Ovary (tissue), 9 donors: Measurements from ENCODE around the gene ROCK1. TPM values are rescaled to one million over a fixed set of nuclear protein-coding genes. Genes with fewer than 3 reads are reported as not detected.

ENCODE experiments used
- DNase-seq, 5 donors: peaks; one replicate each; pipeline ENCODE4 v3.0.0-alpha.2; 2019 to 2020
- H3K27ac ChIP-seq, 2 donors: fragments of 200-600 bp; one replicate each; pipeline versions ENCODE4 v1.5.1 to v1.8.0; 2019 to 2022
- H3K27me3 ChIP-seq: fragments of 200-600 bp; one replicate; pipeline ENCODE4 v1.8.0; 2022
- H3K36me3 ChIP-seq: fragments of 200-600 bp; sonication (generic); one replicate; pipeline ENCODE4 v1.5.1; 2019
- H3K4me1 ChIP-seq: one replicate; pipeline ENCODE4 v1.8.1; 2013; ENCODE audit warnings: mild to moderate bottlenecking, moderate library complexity; ENCODE audit not compliant: insufficient read depth
- H3K4me3 ChIP-seq: fragments of 200-600 bp; sonication (generic); one replicate; pipeline ENCODE4 v1.5.1; 2017
- H3K9me3 ChIP-seq, 2 donors: fragments of 200-600 bp in 1 of 2; sonication (generic) in 1 of 2; one replicate each; pipeline versions ENCODE4 v1.5.1 to v1.8.1; 2013 to 2019; ENCODE audit warnings: mild to moderate bottlenecking in 1 of 2, moderate library complexity in 1 of 2
- CTCF ChIP-seq, 3 donors: fragments of 450-650 bp in 2 of 3; fragments of 200-600 bp in 1 of 3; IDR thresholded peaks; one replicate each; pipeline versions ENCODE4 v1.5.1 to v1.8.0; 2016 to 2022; ENCODE audit warnings: antibody characterized with exemption in 3 of 3, mild to moderate bottlenecking in 1 of 3
- EP300 ChIP-seq: sonication (generic); formaldehyde crosslinking; IDR thresholded peaks from one replicate; pipeline ENCODE4 v1.6.1; 2017; ENCODE audit warnings: antibody characterized with exemption
- POLR2A ChIP-seq: fragments of 450-650 bp; IDR thresholded peaks from one replicate; pipeline ENCODE4 v1.6.1; 2017; ENCODE audit warnings: antibody characterized with exemption, mild to moderate bottlenecking, moderate library complexity
- WGBS, 3 donors: extraction: QIAGEN DNeasy Blood & Tissue Kit in 1 of 3; methylation state at CpG; one replicate each; pipeline versions ENCODE4 v1.1.5 to v1.1.7; 2013 to 2017; 5-methylcytosine and 5-hydroxymethylcytosine counted together
- intact Hi-C, 4 donors: fragments of 100-400 bp; cut with DNase I; formaldehyde crosslinking; loops; one replicate each; pipeline versions ENCODE4 v1.11.0 to v1.15.1; 2022 to 2023
- polyA plus RNA-seq, 2 donors: library from polyadenylated mRNA; stranded (reverse); fragments of 200-250 nt in 1 of 2; fragments of 350-450 nt in 1 of 2; fragmentation: Illumina TruSeq in 1 of 2; extraction: RNeasy Lipid Tissue Mini Kit (QIAGEN cat#74804) in 1 of 2; gene quantifications; one replicate each; pipeline ENCODE4 v1.2.3, GENCODE V29; 2013 to 2014
- total RNA-seq, 7 donors: library from RNA; depleted of rRNA in 2 of 7; stranded (reverse); fragments of >200 nt in 2 of 7; fragmentation: NEBNext Ultra II Directional in 3 of 7; extraction: Animal tissue kit (Norgen Biotek cat#: 25700) in 3 of 7; gene quantifications; one replicate each; pipeline versions ENCODE4 v1.1.0 to v1.2.4, GENCODE V29; 2016 to 2023
- donor health status: DM: no; HTN: no; CAD: no; lungs with moderate emphysema.
- donor health status: DM: no; HTN: no; CAD: no.
- donor health status: Bipolar disorder and iron deficiency.
- donor health status: DM: yes; HTN: yes; CAD: no.
- donor health status: DM: no; HTN: no; CAD: no.
- donor health status: DM: yes; HTN: yes; CAD: no.

ROCK1 gene
- total and polyA plus RNA-seq, 9 donors: 18.3 to 47.7 (median 43.0) TPM

- no peak for DNase-seq
- intact Hi-C loops: loop anchor here in 1 of 4 donors (10.0 kb wide), 1 partner anchor 78 kb away; no protein-coding TSS in a partner anchor
These were observed 18.5 kb downstream of the ROCK1 start for GRCh38 chr18:21093133-21093532.

GRCh38 chr18:21090680-21091079, 20.9 kb downstream of the ROCK1 start:
- Histone ChIP-seq H3K36me3 (no peaks in the 10 kb centered on the region), H3K4me3 (no peak overlapping the region), H3K9me3 (no peaks in the 10 kb centered on the region), H3K27me3 (no peaks in the 10 kb centered on the region), H3K4me1 (peaks cover 3% of the 10 kb centered on the region), H3K27ac (no peak overlapping the region)
- TF ChIP-seq EP300: no peak
- TF ChIP-seq POLR2A: no peak
- TF ChIP-seq CTCF (IDR thresholded peaks at IDR 0.05): no peak
- DNase-seq: no peak
- intact Hi-C loops: loop anchor here in 1 of 4 donors (10.0 kb wide), 1 partner anchor 76 kb away; no protein-coding TSS in a partner anchor
- 94 to 96% (median 95%) methylated on average over 2 of the region's 2 CpGs for WGBS, 3 donors

More at GRCh38 chr18:21093133-21093532, 18.5 kb downstream of the ROCK1 start:
- WGBS, 3 donors: 84 to 93% (median 93%) methylated on average over 3 of the region's 3 CpGs
- H3K27ac ChIP-seq: no peak overlapping the region
- H3K4me1 ChIP-seq: peaks cover 4% of the 10 kb centered on the region
- no peak overlapping the region for H3K4me3 ChIP-seq
- H3K9me3 ChIP-seq: no peaks in the 10 kb centered on the region
- H3K36me3 ChIP-seq: no peaks in the 10 kb centered on the region
- TF ChIP-seq POLR2A: no peak
- no peak for TF ChIP-seq EP300
- no peak for TF ChIP-seq CTCF (IDR thresholded peaks at IDR 0.05)
- H3K27me3 ChIP-seq: no peaks in the 10 kb centered on the region

- Histone ChIP-seq H3K4me3 (no peak overlapping the region), H3K27me3 (no peaks in the 10 kb centered on the region), H3K9me3 (no peaks in the 10 kb centered on the region), H3K4me1 (no peaks in the 10 kb centered on the region), H3K27ac (no peak overlapping the region), H3K36me3 (no peaks in the 10 kb centered on the region)
- intact Hi-C loops: no loop called here
- TF ChIP-seq EP300 (no peak), CTCF (IDR thresholded peaks at IDR 0.05) (no peak), POLR2A (no peak)
- no peak for DNase-seq
- WGBS, 3 donors: 68 to 83% (median 70%) methylated on average over 3 of the region's 3 CpGs
These were observed 25.9 kb downstream of the ROCK1 start for GRCh38 chr18:21085579-21086166.

- Histone ChIP-seq H3K27ac (no peak overlapping the region), H3K4me1 (no peaks in the 10 kb centered on the region), H3K9me3 (no peaks in the 10 kb centered on the region), H3K27me3 (no peaks in the 10 kb centered on the region), H3K36me3 (no peaks in the 10 kb centered on the region), H3K4me3 (no peak overlapping the region)
- WGBS, 3 donors: 92 to 96% (median 94%) methylated on average over 3 of the region's 3 CpGs
- DNase-seq: no peak
- intact Hi-C loops: no loop called here
- TF ChIP-seq EP300 (no peak), POLR2A (no peak), CTCF (IDR thresholded peaks at IDR 0.05) (no peak)
These were observed 27.0 kb downstream of the ROCK1 start for GRCh38 chr18:21084511-21085078.
